Measurements from ENCODE around the gene ZNRF3.
"Not testable (repeated sequence)": the region's sequence is repeated elsewhere in the genome, so short reads cannot be mapped to it uniquely, and the experiment has no call there.

The ZNRF3 gene

GRCh38 chr22:28882878-28883656 is at the start of gene ZNRF3:
Gene ZNRF3, plus strand, starts transcription at chr22:28883572. Its CDS starts 195 bp downstream, at chr22:28883767.
- DNase-seq, result peak; percentile 89

GRCh38 chr22:28835630-28836189 is 47.7 kb upstream of the ZNRF3 start:
- no peak for DNase-seq

GRCh38 chr22:28837640-28838039 is 45.7 kb upstream of the ZNRF3 start:
- DNase-seq, result no peak

- no peak for DNase-seq
Observed at GRCh38 chr22:28838971-28839370, 44.4 kb upstream of the ZNRF3 start.

GRCh38 chr22:28841111-28841510 is 42.3 kb upstream of the ZNRF3 start:
- no peak for DNase-seq

- DNase-seq, result no peak
Observed at GRCh38 chr22:28843633-28844032, 39.7 kb upstream of the ZNRF3 start.

GRCh38 chr22:28844277-28844676 is 39.1 kb upstream of the ZNRF3 start:
- not testable (repeated sequence) for DNase-seq

GRCh38 chr22:28846994-28847393 is 36.4 kb upstream of the ZNRF3 start:
- no peak for DNase-seq

- DNase-seq, result peak; percentile 28
Observed at GRCh38 chr22:28855355-28856094, 27.8 kb upstream of the ZNRF3 start.

GRCh38 chr22:28856095-28856455 is 27.3 kb upstream of the ZNRF3 start:
- no peak for DNase-seq

- no peak for DNase-seq
Observed at GRCh38 chr22:28857288-28857687, 26.1 kb upstream of the ZNRF3 start.

- DNase-seq, result no peak
Observed at GRCh38 chr22:28864878-28865596, 18.3 kb upstream of the ZNRF3 start.

GRCh38 chr22:28867191-28867590 is 16.2 kb upstream of the ZNRF3 start:
- no peak for DNase-seq

- DNase-seq, result peak; percentile 16
Observed at GRCh38 chr22:28868389-28868788, 15.0 kb upstream of the ZNRF3 start.

- DNase-seq, result no peak
Observed at GRCh38 chr22:28869736-28870135, 13.6 kb upstream of the ZNRF3 start.

GRCh38 chr22:28873183-28873963 is 10.0 kb upstream of the ZNRF3 start:
- no peak for DNase-seq

GRCh38 chr22:28874061-28874460 is 9.3 kb upstream of the ZNRF3 start:
- no peak for DNase-seq

GRCh38 chr22:28874811-28875320 is 8.5 kb upstream of the ZNRF3 start:
- DNase-seq, result no peak

GRCh38 chr22:28882545-28882877 is 861 bp upstream of the ZNRF3 start:
- peak; percentile 20 for DNase-seq

- DNase-seq, result no peak
Observed at GRCh38 chr22:28883657-28883916, 215 bp downstream of the ZNRF3 start.

- DNase-seq, result peak; percentile 56
Observed at GRCh38 chr22:28883917-28884746, 760 bp downstream of the ZNRF3 start.
